Adrenal gland (tissue), 5 donors: Measurements from ENCODE around the gene MARCHF3.

ENCODE experiments used
- CTCF ChIP-seq, 6 experiments: fragments of 450-650 bp in 4 of 6; fragments of 200-600 bp in 2 of 6; sonication (generic) in 1 of 6; IDR thresholded peaks; 1 replicate in 5 of 6; 2 replicates in 1 of 6; pipeline versions ENCODE4 v1.5.1 to v1.8.0; 2016 to 2021; ENCODE audit warnings: antibody characterized with exemption in 6 of 6, mild to moderate bottlenecking in 2 of 6, moderate library complexity in 1 of 6
- POLR2A ChIP-seq, 2 donors: fragments of 450-650 bp; IDR thresholded peaks; one replicate each; pipeline ENCODE4 v1.6.1; 2017; ENCODE audit warnings: antibody characterized with exemption in 2 of 2, mild to moderate bottlenecking in 2 of 2, moderate library complexity in 1 of 2
- donor health status: DM: no; HTN: no; CAD: no.

- TF ChIP-seq CTCF (IDR thresholded peaks at IDR 0.05) = no peak
- TF ChIP-seq POLR2A (IDR thresholded peaks at IDR 0.05) = no peak
These were observed 47.0 kb upstream of the MARCHF3 start for GRCh38 chr5:127077366-127077765.
